Activated naive CD4-positive, alpha-beta T cell treated with anti-CD3 and anti-CD28 coated beads for 36 hours (primary cell): ENCODE measurements around the gene NAGK. TPM values are rescaled to one million over a fixed set of nuclear protein-coding genes. Genes with fewer than 3 reads are reported as not detected.
"Not testable (repeated sequence)": the region's sequence is repeated elsewhere in the genome, so short reads cannot be mapped to it uniquely, and the experiment has no call there.

ENCODE experiments used
- CTCF ChIA-PET: fragments of 350-600 bp; sonication (Branson Sonifier 250); formaldehyde crosslinking; loops from one replicate; lab custom pipeline; 2021; ENCODE audit warnings: antibody characterized with exemption; lab: Charles Lee
- DNase-seq: peaks from one replicate; pipeline ENCODE4 v3.0.0-alpha.2; 2020
- H3K27ac Mint-ChIP-seq: one replicate; pipeline ENCODE4 v1.8.0; 2021; ENCODE audit warnings: mild to moderate bottlenecking, mixed read lengths
- H3K27me3 Mint-ChIP-seq: one replicate; pipeline ENCODE4 v1.8.0; 2021; ENCODE audit warnings: low read depth, mixed read lengths
- H3K36me3 Mint-ChIP-seq: one replicate; pipeline ENCODE4 v1.8.0; 2021; ENCODE audit warnings: low read depth, mixed read lengths
- H3K4me1 Mint-ChIP-seq: one replicate; pipeline ENCODE4 v1.8.0; 2021; ENCODE audit warnings: low read depth, mixed read lengths
- H3K4me3 Mint-ChIP-seq: one replicate; pipeline ENCODE4 v1.8.0; 2021; ENCODE audit warnings: mild to moderate bottlenecking, moderate library complexity, mixed read lengths
- H3K9me3 Mint-ChIP-seq: one replicate; pipeline ENCODE4 v1.8.0; 2021; ENCODE audit warnings: mixed read lengths
- intact Hi-C: fragments of 100-400 bp; cut with micrococcal nuclease; formaldehyde crosslinking; loops from one replicate; pipeline ENCODE4 v1.15.1; 2023
- total RNA-seq, 2 experiments: library from RNA; stranded (reverse); gene quantifications; one replicate each; pipeline ENCODE4 v1.2.3, GENCODE V29; 2021

The NAGK gene
- total RNA-seq, 2 experiments from 2014 or later: 33.2 to 38.3 TPM

DNA sequence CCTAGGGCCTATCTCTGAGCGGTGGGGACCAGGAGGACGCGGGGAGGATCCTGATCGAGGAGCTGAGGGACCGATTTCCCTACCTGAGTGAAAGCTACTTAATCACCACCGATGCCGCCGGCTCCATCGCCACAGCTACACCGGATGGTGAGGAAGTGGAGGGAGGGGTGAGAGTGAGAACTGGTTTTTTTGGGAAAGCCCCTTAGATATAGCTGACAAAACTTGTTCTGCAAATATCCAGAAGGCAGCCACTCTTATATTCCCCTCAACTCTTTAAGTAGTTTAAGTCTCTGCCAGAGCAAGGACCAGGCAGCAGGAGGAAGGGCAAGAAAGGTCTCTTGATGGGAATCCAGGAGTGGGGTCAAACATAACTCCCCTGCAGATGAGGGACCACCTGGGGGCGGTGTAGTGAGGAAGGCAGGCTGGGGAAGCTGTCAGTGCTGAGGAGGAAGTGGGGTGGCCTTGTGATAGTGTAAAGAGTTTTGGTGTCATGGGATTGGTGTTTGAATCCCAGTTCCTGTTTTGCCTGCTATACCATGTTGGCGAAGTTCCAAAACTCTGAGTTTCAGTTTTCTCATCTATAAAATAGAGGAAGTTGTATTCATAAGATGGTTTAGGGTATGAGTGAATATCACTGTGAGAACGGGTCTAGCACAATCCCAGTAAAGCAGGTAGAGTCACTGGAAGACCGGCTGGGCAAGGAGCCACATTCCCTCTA is 3.4 kb downstream of the NAGK start:
- peak overlapping the region; percentile 87 for H3K27ac Mint-ChIP-seq
- peaks cover 16% of the 10 kb centered on the region for H3K36me3 Mint-ChIP-seq
- peaks cover 56% of the 10 kb centered on the region for H3K4me1 Mint-ChIP-seq
- CTCF ChIA-PET: interaction anchor here (0.6 to 3.3 kb wide), 13 partner anchors 9 to 346 kb away, joined by 3 to 30 read pairs (median 3); partner anchors contain the start of genes MCEE, MPHOSPH10 and PAIP2B
- H3K4me3 Mint-ChIP-seq: peak overlapping the region; percentile 59
- no peaks in the 10 kb centered on the region for H3K9me3 Mint-ChIP-seq
- H3K27me3 Mint-ChIP-seq: no peaks in the 10 kb centered on the region
- DNase-seq: peak; percentile 86
- intact Hi-C loops: loop anchor here (1.0 to 2.0 kb wide), 2 partner anchors 29 to 155 kb away; partner anchors contain the start of gene PAIP2B

DNA sequence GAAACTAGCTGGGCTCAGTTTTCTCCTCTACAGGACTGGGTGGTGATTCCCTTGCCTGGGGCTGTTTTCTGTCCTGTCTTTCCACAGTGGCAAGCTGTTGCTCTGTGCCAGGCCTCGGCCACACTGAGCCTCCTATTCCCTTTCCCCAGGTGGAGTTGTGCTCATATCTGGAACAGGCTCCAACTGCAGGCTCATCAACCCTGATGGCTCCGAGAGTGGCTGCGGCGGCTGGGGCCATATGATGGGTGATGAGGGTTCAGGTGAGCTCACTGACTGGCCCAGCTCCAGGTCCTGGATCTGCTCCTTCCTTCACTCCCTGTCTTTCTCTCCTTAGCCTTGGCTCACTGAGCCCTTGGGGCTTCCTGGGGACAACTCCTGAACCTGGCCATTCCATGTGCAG is 4.0 kb downstream of the NAGK start:
- Mint-ChIP-seq H3K36me3 (peaks cover 18% of the 10 kb centered on the region), H3K4me1 (peaks cover 53% of the 10 kb centered on the region), H3K9me3 (no peaks in the 10 kb centered on the region), H3K27ac (peak overlapping the region; percentile 87), H3K27me3 (no peaks in the 10 kb centered on the region), H3K4me3 (peak overlapping the region; percentile 26)
- DNase-seq: no peak
- intact Hi-C loops: loop anchor here (1.0 to 2.0 kb wide), 2 partner anchors 28 to 155 kb away; partner anchors contain the start of gene PAIP2B
- CTCF ChIA-PET: interaction anchor here (0.6 to 3.3 kb wide), 6 partner anchors 12 to 103 kb away, joined by 3 to 30 read pairs (median 8); partner anchors contain the start of genes MCEE and MPHOSPH10

DNA sequence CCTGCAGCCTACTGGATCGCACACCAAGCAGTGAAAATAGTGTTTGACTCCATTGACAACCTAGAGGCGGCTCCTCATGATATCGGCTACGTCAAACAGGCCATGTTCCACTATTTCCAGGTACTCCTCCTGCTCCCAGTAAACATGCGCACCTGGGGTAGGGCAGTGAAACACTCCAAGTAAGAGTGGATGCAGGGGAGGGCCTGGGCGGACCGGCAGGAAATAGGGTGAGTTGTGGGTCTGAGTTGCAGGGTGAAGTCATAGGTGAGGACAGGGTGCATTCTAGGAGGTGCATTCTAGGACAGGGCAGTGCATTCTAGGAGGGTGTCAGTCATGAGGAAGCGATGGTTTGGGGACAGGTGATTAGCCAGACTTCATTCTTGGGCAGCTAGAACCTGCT is 5.0 kb downstream of the NAGK start:
- H3K9me3 Mint-ChIP-seq: no peaks in the 10 kb centered on the region
- H3K27ac Mint-ChIP-seq: peak overlapping the region; percentile 87
- CTCF ChIA-PET: interaction anchor here (3.3 kb wide), 1 partner anchor 27 kb away, joined by 30 read pairs; no protein-coding TSS in a partner anchor
- no peak for DNase-seq
- peaks cover 53% of the 10 kb centered on the region for H3K4me1 Mint-ChIP-seq
- intact Hi-C loops: loop anchor here (2.0 kb wide), 1 partner anchor 27 kb away; no protein-coding TSS in a partner anchor
- peaks cover 20% of the 10 kb centered on the region for H3K36me3 Mint-ChIP-seq
- no peaks in the 10 kb centered on the region for H3K27me3 Mint-ChIP-seq
- no peak overlapping the region for H3K4me3 Mint-ChIP-seq

DNA sequence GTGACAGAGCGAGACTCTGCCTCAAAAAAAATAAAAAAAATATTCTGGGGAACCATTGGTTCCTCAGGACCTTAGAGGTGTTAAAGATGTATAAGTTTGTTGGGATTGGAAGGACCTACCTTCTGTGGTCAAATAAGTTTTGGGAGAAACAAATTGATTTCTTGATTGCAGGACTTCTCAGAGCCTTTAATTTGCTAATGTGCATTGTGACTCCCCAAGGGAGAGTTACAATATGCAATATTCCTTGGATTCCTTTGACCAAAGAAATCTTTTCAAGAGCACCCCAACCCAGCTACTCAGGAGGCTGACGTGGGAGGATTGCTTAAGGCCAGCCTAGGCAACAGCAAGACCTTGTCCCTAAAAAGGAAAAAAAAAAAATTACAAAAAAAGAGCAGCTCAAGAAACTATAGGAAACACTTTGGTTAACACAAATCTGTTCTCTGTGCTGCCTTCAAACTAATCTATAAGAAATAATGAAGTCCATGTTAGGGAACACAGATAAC is 6.5 kb downstream of the NAGK start:
- Mint-ChIP-seq H3K9me3 (no peaks in the 10 kb centered on the region), H3K27ac (no peak overlapping the region), H3K4me1 (peaks cover 43% of the 10 kb centered on the region), H3K4me3 (no peak overlapping the region), H3K27me3 (no peaks in the 10 kb centered on the region), H3K36me3 (peaks cover 26% of the 10 kb centered on the region)
- intact Hi-C loops: no loop called here
- no peak for DNase-seq
- CTCF ChIA-PET: interaction anchor here (0.7 kb wide), 1 partner anchor 26 kb away, joined by 6 read pairs; no protein-coding TSS in a partner anchor

DNA sequence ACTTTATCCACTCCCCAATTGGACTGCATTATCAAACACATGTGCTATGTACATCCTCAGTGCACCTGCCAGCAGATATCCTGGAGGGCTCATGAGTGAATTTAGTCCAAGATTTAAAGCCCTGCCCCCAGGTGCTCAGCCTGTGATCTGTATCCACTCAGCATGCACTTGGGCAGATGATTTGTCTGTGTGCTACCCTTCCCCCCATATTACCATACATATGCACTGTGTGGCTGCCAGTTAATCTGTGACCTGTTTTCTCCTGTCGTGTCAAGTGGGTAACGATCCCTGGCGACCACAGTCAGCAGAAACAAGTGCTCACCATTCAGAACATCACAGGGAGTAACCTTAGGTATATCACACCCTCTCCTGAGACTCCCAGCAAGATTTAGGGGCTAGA is 10.2 kb downstream of the NAGK start:
- H3K9me3 Mint-ChIP-seq: no peaks in the 10 kb centered on the region
- H3K36me3 Mint-ChIP-seq: peaks cover 20% of the 10 kb centered on the region
- no peaks in the 10 kb centered on the region for H3K27me3 Mint-ChIP-seq
- H3K4me1 Mint-ChIP-seq: peaks cover 14% of the 10 kb centered on the region
- no peak for DNase-seq
- H3K4me3 Mint-ChIP-seq: no peak overlapping the region
- CTCF ChIA-PET: interaction anchor here (0.7 to 1.9 kb wide), 2 partner anchors 10 to 22 kb away, joined by 3 to 5 read pairs; no protein-coding TSS in a partner anchor
- H3K27ac Mint-ChIP-seq: no peak overlapping the region
- intact Hi-C loops: no loop called here

DNA sequence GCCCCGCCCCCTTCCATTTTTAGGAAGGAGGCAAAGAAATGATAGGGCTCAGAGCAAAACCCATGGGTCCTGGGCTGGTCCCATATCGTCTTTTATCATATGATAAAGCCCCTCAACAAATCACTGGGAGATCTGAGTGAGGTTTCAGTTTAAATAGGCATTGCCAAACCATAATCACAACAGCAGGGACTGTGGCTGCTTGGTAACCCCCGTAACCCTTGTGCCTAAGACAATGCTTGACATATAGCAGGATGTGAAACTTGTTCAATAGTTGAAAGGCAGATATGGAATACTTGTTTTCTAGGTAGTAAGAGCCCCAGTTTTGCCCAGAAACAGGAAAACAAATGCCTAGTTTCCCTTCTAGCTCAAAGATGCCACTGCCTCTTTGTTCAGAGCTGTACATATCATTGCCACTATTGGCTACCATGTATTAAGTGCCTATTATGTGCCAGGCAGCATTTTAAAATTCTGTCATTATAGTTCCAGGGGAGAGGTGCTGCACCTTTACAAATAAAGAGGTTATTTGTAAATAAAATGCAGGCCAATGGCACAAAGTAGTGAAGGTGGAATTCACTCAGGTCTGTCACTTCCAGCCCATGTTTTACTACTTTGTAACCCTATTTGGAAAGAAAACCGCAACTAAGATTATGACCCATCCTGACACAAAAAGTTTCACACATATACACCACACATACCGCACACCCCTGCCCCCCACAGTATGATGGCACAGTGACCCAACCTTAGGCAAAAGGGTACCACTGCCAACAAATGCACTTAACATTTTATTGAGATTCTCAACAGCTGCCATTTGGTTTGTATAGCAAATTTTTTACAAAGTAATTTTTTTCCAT is 14.2 kb downstream of the NAGK start:
- Mint-ChIP-seq H3K36me3 (peaks cover 8% of the 10 kb centered on the region), H3K27ac (no peak overlapping the region), H3K27me3 (no peaks in the 10 kb centered on the region), H3K9me3 (no peaks in the 10 kb centered on the region), H3K4me3 (no peak overlapping the region), H3K4me1 (peaks cover 14% of the 10 kb centered on the region)
- peak; percentile 69 for DNase-seq
- CTCF ChIA-PET: interaction anchor here (1.1 kb wide), 1 partner anchor 18 kb away, joined by 3 read pairs; no protein-coding TSS in a partner anchor
- intact Hi-C loops: no loop called here

DNA sequence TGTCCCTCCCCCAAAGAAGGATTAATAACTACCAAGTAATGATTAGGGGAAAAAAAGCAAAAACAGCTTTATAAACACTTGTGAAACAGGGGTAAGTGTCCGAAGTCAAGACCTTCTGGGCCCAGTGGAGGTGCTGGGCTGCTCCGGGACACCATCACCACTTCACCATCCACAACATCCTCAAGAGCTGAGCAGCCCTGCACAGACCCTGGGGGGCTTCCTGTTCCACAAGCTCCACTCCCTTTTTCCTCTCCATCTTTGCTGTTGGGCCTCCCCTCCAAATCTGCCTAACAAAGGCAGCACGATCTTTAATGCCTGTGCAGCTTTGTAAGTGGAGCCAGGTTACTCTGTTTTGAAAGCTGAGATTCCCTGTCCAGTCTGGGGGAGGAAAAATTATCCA is 14.8 kb downstream of the NAGK start:
- DNase-seq, H3K36me3 Mint-ChIP-seq, intact Hi-C loops, CTCF ChIA-PET, H3K27me3 Mint-ChIP-seq, H3K4me3 Mint-ChIP-seq, H3K27ac Mint-ChIP-seq, H3K9me3 Mint-ChIP-seq: not testable (repeated sequence)
- peaks cover 14% of the 10 kb centered on the region for H3K4me1 Mint-ChIP-seq

DNA sequence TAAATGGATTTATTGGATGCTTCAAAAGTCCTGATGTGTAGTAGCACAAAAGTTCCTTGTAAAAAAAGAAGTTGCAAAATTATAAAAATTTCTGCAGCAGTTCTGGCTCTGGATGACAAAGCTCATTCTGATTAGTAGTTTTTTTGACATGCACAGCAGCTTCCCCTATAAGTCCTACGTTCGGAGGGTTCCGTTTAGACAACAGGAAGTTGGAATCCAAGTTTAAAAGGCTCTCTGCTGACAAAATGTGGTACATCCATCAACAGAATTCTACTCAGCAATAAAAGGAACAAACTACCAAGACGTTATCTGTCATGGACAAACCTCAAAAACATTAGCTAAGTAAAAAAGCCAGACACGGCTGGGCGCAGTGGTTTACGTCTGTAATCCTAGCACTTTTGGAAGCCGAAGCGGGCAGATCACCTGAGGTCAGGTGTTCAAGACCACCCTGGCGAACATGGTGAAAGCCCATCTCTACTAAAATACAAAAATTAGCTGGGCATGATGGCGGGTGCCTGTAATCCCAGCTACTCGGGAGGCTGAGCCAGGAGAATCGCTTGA is 15.4 kb downstream of the NAGK start:
- intact Hi-C loops, H3K4me3 Mint-ChIP-seq: not testable (repeated sequence)
- CTCF ChIA-PET: interaction anchor here (1.0 kb wide), 1 partner anchor 17 kb away, joined by 3 read pairs; no protein-coding TSS in a partner anchor

DNA sequence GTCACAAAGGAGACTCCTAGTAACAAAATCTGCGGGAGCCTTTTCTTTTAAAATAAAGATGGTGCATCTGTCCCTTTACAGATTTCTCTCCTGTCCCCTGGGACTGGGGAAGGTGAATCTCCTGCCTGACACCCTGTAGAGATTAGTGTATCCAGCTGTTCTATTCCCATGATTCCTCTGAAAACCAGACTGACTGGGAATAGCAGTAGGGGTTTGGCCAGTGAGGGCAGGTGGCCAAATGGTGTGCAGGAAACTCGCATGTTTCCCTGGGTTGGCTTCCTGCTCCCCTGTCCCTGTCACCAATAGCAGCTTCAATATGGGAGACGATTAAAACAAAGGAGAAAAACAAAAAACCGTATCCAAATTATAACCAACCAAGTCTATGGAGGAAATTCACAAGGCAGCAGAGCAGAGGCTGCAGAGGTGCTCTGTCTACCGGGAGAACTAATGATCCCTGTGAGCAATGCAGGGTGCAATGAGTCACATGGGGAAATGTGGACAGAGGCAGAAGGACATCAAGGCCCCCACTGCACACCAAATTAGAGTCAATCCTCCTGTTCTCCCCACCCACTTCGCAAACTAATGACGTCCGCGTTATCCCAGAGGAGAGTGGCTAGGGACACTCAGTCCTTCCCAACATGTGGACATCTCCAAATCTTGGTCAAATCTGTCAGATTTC is 17.0 kb downstream of the NAGK start:
- H3K27ac Mint-ChIP-seq, CTCF ChIA-PET, H3K4me3 Mint-ChIP-seq, H3K9me3 Mint-ChIP-seq, DNase-seq, H3K27me3 Mint-ChIP-seq, intact Hi-C loops, H3K36me3 Mint-ChIP-seq: not testable (repeated sequence)
- peaks cover 14% of the 10 kb centered on the region for H3K4me1 Mint-ChIP-seq

More for the DNA sequence above, 15.4 kb downstream of the NAGK start:
- not testable (repeated sequence) for H3K9me3 Mint-ChIP-seq, H3K27ac Mint-ChIP-seq, H3K27me3 Mint-ChIP-seq, H3K36me3 Mint-ChIP-seq, DNase-seq
- H3K4me1 Mint-ChIP-seq: peaks cover 14% of the 10 kb centered on the region

DNA sequence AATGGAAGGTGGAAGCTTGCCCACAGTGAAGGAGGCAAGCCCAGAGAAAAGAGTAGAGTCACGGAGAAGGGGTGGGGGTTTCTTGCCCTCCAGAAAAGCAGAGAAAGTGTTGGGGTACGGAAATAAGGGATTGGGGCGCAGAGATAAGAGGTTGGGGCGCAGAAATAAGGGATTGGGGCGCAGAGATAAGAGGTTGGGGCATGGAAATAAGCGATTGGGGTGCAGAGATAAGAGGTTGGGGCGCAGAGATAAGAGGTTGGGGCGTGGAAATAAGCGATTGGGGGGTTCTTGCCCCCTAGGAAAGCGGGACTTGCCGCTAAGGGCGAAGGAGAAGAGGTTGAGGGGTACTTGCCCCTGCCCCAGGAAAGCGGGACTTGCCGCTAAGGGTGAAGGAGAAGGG is 21.0 kb downstream of the NAGK start:
- H3K36me3 Mint-ChIP-seq, H3K27ac Mint-ChIP-seq, H3K9me3 Mint-ChIP-seq: not testable (repeated sequence)

DNA sequence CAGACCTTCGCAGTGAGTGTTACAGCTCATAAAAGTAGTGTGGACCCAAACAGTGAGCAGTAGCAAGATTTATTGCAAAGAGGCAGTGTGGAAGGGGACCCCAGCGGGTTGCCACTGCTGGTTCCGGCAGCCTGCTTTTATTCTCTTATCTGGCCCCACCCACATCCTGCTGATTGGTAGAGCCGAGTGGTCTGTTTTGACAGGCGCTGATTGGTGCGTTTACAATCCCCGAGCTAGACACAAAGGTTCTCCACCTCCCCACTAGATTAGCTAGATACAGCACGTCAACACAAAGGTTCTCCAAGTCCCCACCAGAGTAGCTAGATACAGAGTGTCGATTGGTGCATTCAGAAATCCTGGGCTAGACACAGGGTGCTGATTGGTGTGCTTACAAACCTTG is 23.4 kb downstream of the NAGK start:
- H3K27ac Mint-ChIP-seq, H3K4me1 Mint-ChIP-seq, H3K9me3 Mint-ChIP-seq, H3K36me3 Mint-ChIP-seq, DNase-seq, H3K4me3 Mint-ChIP-seq, intact Hi-C loops, H3K27me3 Mint-ChIP-seq: not testable (repeated sequence)
- CTCF ChIA-PET: interaction anchor here (1.1 to 2.2 kb wide), 2 partner anchors 8 to 90 kb away, joined by 3 to 13 read pairs; no protein-coding TSS in a partner anchor

More for the DNA sequence above, 21.0 kb downstream of the NAGK start:
- CTCF ChIA-PET, H3K4me3 Mint-ChIP-seq, intact Hi-C loops, H3K4me1 Mint-ChIP-seq, DNase-seq, H3K27me3 Mint-ChIP-seq: not testable (repeated sequence)
